GM18502 (cell line): ENCODE measurements around the gene FBXW12.
"Not testable (repeated sequence)": the region's sequence is repeated elsewhere in the genome, so short reads cannot be mapped to it uniquely, and the experiment has no call there.

Experiments used
- ATAC-seq: cut with Tn5 transposase; IDR thresholded peaks from one replicate; pipeline ENCODE4 v1.9.1; 2021; ENCODE audit warnings: mild to moderate bottlenecking; ENCODE audit not compliant: unreplicated experiment, poor library complexity

FBXW12 gene

DNA sequence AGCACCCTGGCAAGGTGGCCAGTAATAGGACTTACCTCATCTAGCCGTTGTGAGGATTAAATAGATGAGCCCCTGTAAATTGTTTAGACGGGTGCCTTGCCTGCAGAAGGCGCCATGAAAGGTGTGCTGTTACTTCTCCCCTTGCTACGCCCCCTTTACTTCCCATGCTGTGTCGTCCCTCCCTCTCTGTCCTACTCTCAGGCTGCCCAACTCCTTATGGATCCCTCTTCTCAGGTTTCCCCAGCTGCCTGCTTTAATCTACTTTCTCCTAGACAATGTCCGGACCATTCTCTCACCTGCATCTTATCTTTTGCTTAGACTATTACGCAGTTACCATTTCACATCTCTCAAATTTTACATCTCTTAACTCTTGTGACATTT is 1.7 kb upstream of the FBXW12 start:
- ATAC-seq, result no peak

DNA sequence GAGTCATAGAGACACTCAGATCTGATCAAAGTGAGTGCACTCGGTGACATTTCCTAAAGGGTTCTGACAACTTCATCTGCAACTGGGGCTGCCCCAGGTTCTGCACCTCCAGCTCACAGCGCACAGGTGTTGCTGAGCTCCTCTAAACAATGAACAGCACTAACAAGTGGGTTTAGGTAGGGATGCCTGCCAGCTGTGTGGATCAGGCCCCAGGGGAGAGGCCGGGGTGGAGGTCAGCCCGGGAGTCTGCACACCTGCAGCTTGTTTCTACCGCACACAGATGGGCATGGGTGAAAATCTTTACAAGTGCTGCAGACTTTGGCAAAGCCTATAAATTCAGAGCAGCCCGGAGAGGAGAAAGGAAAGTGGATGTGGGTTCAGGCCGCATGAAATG is 355 bp downstream of the FBXW12 start:
- no peak for ATAC-seq

DNA sequence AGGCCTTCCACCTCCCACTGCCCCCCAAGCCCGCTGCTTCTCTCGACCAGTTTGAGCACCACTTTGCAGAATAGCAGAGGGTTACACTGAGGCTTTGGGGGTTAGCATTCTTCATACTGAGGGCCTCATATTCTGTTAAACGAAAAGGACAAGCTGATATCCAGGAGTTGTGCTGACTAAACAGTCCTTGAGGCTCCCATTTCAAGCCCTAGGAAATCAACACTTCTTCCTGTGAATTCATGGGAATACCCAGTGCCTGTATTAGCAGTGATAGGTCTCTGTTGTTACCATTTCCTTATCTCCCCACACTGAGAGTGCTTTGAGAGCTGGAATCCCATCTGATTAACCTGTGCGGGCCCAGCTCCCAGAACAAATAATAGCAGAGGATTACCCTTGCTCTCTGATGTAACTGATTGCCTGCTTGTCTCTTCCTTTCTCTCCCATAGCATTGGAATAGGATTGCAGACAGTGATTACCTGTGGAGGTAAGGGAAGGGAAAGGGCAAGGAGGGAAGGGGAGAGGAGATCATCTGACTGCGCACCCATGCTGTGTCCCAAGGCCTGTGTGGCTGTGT is 930 bp downstream of the FBXW12 start:
- ATAC-seq, result no peak

DNA sequence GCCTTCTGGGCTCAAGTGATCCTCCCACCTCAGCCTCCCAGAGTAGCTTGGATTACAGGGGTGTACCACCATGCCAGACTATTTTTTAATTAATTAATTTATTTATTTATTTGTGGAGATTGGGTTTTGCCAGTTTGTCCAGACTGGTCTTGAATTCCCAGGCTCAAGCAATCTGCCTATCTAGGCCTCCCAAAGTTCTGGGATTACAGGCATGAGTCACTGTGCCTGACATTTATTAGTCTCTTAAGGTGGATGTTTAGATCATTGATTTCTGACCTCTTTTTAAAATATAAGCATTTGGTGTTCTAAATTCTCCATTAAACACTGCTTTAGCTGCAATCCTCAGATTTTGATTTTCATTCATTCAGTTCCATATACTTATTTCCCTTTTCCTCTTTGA is 15.6 kb downstream of the FBXW12 start:
- ATAC-seq, result no peak

DNA sequence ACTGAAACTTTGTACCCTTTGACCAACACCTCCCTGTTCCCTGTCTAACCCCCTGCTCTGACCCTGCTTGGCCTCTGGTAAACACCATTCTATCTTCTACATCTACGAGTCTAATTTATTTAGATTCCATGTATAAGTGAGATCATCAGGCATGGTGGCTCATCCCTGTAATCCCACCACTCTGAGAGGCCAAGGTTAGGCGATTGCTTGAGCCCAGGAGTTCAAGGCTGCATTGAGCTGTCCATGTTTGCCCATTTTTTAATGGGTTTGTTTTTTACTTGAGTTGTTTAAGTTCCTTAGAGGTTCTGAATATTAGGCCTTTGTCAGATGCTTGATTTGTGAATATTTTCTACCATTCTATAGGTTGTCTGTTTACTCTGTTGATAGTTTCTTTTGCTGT is 16.9 kb downstream of the FBXW12 start:
- no peak for ATAC-seq

DNA sequence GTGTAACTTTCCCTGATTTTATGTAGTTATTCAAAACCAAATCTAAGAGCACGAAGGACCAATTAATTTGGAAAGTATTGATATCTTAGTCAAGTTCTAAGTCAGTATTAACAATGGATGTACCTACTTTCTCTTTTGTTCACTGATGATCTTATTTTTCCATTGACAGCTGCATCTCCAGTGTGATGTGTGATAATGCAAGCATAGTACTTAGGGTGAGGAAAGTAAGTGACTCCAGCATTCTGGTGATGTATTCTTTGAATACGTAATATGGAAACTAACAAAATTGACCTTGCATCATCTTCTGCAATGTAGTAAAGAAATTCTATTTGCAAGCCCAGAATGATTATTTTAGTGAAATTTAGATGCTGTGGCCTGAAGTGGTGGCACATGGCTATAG is 22.4 kb downstream of the FBXW12 start:
- no peak for ATAC-seq

DNA sequence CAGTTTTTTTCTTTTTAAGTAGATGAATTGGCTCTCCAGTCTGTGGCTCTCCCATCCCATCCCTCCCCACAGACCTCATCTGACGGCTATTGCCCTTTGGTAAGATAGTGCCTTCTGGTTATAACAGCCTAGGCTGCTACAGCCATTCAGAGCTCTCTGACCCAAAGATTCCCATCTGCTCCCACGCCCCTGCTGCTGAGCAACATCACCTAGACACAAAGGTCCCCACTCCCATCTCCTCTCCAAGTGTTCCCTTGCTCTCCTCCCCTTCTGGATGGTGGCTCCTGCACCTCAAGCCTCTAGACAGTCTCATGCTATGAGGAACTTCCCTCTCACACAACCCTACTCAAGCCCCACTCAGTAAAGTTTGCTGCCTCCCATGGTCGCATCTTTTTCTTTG is 23.7 kb downstream of the FBXW12 start:
- ATAC-seq, result no peak

GRCh38 chr3:48397767-48398681 is 26.0 kb downstream of the FBXW12 start:
- ATAC-seq, result no peak

DNA sequence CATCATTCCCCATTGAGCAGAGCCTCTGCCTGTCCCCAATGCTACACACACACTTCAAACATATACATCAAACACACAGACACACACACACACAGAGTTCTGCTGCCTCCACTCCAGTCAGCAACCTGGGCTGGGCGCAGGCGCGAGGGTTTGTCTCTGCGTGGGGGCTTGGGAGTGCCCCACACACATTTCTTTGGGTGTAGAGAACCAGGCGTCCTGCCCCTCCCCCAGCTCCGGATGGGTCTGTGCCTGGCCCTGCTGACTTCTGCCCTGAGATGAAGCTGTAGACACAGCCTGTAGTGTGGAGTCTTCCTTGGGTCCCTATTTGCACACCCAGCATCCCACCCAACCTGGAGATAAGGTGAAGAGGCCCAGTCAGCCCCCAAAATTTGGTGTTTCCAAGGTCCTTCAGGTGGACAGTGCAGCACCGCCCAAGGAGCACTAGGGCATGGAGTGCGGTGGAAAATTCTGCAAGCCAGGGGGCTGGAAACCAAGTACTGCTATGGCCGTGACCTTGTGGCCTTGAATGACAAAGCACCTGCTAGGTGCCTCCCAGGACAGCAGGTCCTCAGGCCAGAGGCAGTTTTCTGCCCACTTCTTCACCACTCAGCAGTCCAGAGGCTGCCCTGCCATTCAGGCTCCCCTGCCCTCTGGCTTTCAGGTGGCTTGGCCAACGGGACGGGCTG is 26.8 kb downstream of the FBXW12 start:
- no peak for ATAC-seq

DNA sequence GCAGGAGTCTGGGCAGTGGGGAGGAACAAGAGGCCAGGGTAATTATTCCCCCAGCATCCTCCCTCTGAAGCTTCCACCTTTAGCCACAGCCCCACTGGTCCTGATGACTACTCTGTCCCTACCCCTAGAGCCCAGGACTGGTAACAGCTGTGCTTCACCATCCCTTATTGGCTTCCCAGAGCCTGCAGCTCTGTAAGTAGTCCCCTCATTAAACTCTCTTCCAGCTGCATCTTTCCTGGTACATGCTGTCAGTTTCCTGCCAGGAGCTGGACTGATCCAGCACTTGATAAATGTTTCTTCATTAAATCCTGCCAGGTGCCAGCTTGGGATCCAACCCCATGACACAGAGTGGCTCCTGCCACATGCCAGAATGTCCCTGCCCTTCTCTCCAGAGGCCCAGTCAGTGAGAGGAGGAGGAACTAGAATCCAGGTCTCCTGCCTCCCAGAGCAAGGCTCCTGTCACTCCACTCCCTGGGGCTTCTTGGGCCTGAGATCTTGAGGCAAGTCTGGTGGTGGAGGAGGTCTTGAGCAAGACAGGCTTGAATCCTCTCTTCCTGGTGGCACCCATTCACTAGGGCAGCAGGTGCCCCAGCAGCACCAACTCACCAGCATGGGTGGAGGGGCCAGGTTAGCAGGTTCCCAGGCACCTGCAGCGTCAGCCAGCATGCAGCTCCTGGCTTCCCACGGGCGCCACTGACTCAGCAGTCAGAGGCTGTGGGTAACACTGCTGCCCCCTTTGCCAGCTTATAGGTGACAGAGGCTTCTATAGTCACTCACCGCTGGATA is 27.6 kb downstream of the FBXW12 start:
- ATAC-seq, result no peak

DNA sequence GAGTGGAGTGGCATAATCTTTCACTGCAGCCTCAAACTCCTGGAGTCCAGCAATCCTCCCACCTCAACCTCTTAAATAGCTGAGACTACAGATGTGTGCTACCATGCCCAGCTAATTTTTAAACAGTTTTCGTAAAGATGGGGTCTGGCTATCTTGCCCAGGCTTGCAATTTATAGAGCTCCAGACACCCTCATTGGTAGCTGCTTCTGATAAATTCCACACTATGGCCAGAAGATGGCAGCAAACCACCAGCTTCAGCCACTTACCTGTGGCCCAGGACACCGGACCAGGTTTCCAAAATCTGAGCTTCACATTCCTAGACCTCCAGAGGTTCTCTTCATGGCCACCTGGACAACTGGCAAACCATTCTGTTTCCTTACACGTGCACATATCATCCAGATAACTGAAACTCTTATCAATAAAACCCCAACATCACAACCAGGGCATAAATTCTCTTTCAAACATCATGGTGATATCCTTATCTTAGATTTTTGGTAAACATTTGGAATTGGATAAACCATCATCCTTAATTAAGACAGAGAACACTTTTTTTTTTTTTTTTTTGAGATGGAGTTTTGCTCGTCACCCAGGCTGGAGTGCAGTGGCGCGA is 28.9 kb downstream of the FBXW12 start:
- no peak for ATAC-seq

DNA sequence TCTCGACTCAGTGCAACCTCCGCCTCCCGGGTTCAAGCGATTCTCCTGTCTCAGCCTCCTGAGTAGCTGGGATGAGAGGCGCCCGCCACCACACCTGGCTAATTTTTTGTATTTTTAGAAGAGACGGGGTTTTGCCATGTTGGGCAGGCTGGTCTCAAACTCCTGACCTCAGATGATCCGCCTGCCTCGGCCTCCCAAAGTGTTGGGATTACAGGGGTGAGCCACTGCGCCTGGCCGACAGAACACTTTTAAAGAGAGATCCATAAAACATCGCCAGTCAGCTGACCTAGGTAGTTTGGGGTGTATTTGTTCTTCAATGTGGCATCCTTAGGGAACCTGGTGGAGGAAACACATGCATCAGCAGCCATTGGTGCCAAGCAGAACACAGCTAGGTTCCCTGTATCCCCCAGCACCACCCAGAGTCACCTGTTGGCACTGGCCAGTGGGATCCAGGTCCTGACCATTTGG is 29.4 kb downstream of the FBXW12 start:
- not testable (repeated sequence) for ATAC-seq

GRCh38 chr3:48402281-48402732 is 30.3 kb downstream of the FBXW12 start:
- no peak for ATAC-seq

DNA sequence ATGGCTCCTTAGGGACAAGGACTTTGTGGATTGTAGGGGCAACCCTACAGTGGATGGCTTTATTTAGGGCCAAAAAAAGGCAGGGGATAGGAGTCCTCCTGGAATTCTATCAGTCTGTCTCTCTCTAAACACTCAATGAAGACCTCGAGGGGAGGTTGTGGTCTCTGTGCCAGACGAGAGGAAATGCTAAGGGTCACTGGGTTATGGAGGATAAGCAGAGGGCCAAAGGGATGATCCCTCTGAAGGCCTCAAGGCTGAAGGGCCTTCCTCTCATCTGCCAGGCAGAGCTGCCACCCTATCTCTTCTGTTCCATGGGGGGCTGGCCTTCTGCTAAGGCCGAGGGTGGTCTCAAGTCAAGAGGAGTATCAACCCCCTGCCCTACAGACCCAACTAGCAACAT is 30.9 kb downstream of the FBXW12 start:
- ATAC-seq, result no peak

DNA sequence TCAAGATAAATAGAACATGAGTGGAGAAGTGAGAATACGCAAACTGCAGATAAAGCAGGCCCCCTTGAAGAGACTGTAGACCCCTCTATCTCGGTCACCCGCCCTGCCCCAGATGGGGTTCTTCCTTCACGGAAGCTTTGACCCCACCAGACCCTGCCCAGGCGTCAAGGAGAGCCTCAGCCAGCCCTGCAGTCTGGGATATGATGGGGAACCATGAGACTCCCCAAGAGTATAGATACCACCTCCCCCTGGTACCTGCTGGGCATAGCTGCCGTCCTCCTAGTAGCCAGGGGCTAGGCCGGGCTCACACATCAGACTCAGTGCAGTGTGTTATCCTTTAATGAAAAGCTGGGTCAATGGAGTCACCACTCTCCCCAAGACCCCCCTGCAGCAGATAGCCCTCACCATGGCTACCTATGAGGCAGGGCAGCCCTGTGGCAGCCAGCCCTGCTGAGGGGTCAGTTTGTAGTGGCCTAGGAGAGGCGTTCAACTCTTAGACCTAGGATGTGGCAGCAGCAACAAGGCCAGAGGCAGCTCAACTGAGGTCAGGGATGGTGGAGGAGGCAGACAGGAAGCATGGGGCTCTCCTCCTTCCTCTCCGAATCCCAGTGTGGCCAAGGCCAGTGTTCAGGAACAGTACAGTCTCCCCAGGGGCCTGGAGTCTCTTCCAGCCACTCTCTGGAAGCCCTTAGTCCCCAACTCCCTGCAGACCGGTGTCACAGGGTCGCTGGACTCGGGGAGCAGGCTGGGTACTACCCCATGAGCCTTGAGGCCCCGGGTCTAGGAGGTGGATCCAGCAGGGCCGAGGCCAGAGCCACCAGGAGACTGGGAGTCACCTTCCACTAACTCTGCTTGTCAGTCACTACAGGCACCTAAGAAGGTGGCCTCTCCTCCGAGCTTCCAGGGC is 31.8 kb downstream of the FBXW12 start:
- no peak for ATAC-seq

- no peak for ATAC-seq
Observed at GRCh38 chr3:48404440-48405342, 32.7 kb downstream of the FBXW12 start.

DNA sequence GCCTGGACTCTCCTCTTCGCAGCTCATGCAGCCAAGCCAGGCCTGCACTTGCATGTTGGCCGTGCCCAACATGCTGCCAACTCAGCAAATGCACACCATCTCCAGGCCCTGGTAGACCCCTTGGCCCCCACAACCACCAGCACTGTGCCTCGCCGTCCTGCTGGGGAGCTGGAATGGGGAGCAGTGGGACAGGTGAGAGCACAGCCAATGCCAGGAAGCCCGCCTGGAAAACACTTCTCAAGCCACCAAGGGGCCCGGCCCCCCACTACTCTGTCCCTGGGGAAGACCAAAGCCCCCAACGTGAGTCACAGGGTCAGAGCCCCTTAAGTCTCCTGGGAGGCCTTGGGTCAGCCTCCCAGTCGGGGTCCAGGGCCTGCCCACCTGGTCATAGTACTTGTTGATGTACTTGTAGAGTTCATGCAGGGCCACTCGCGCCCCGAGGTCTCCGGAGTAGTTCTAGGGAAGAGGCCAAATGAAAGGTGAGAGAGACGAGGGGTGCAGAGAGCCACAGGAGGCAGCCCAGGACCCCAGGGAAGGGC is 33.4 kb downstream of the FBXW12 start:
- ATAC-seq, result no peak

DNA sequence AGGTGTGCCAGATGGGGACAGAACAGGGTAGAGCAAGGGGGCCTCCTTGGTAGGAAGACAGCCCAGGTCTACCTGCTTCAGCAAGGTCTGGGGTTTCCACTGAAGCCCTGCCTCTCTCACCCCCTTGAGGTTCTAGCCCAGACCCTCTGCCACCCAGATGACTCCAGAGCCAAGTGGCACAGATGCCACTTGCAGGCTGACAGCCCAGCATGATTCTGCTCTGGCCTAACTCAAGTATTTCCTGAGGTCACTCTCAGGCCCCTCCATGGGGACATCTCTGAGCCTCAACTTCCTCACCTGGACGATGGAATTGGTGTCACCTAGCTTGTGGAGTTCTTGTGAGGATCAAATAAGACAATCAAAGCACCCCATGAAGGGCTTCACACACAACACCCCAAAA is 34.0 kb downstream of the FBXW12 start:
- no peak for ATAC-seq
